ENCODE measurements around the gene SLC5A11.
"Not testable (repeated sequence)": the region's sequence is repeated elsewhere in the genome, so short reads cannot be mapped to it uniquely, and the experiment has no call there.

The SLC5A11 gene, protein sequence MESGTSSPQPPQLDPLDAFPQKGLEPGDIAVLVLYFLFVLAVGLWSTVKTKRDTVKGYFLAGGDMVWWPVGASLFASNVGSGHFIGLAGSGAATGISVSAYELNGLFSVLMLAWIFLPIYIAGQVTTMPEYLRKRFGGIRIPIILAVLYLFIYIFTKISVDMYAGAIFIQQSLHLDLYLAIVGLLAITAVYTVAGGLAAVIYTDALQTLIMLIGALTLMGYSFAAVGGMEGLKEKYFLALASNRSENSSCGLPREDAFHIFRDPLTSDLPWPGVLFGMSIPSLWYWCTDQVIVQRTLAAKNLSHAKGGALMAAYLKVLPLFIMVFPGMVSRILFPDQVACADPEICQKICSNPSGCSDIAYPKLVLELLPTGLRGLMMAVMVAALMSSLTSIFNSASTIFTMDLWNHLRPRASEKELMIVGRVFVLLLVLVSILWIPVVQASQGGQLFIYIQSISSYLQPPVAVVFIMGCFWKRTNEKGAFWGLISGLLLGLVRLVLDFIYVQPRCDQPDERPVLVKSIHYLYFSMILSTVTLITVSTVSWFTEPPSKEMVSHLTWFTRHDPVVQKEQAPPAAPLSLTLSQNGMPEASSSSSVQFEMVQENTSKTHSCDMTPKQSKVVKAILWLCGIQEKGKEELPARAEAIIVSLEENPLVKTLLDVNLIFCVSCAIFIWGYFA

DNA sequence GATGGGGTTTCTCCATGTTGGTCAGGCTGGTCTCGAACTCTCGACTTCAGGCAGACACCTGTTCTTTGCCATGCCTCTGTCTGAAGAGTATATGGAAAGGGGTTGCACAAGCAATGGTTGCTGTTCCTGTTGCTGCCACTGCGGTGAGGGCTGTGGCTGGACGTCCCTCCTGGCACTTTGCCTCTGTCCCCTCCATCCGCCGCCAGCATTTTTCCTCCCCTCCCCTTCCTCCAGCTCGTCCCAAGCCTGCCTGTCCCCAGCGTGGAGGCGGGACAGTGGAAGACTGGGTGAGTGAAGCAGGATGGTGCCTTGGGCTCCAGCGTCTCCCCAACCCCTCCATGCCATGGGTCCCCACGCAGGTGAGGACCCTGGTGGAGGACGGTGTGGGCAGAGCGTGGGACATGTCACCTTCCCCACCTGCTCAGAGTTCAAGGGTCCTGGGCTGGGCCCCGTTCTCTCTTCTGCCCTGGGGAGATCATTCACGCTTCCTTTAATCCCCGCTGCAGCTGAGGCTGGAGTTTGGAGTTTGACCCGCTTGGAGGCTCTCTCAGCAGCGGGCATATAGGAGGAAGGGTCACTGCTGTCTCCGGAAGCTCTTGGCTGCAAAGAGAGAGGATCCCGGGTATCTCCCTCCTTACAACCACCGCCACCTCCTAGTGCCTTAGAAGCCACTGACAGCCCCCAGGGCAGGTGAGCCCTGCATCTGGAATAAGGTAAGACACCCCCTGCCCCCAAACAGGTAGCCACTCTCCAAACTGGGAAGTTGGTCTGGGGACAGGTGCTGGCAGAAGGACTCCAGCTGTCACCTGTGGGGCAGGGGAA lies at the start of gene SLC5A11:
SLC5A11 (plus strand) TSS at position 238 of the 822 bp plus-strand sequence. CDS start 12,681 bp downstream, outside the sequence.
- DNase-seq, result no peak

DNA sequence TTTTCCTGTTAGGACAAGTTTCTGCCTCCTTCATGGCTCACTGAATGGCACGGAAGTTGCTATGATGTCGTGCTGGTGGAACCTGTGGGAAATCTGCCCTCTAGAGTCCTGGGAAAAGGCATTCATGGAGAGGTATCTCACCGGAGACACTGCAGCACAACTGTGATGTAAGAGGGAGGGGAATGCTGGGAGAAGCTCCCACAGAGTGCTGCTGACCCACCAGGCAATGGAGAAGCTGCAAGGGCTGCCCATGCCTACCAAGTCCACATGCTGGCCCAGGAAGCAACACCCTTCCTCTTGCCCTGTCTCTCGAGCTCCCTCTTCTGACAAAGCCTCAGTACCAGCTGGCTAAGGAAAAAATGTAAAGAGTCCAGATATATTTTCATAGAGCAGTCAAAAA lies 45.2 kb upstream of the SLC5A11 start:
- no peak for DNase-seq

DNA sequence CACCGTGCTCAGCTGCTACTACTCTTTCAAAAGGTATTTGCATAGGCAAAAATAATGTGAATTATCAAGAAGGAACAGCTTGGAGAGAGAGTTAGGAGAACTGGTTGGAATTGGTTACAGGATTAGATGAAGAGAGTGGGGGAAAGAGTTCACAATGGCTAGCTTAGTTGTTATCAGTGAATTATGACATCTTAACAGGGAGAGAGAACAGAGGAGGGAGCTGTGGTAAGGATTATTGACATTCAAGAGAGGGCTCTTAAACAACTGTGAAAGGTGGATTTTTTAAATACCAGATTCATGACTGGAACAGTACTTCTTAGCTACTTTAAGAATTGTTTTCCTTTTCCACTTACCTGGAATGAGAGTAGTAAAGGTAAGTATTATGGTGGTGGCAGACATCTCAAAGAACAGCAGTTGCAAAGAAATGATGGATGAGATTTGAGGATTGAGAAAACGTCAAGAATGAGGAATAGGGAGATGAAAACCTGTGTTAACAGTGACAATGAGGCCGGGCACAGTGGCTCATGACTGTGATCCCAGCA lies 43.9 kb upstream of the SLC5A11 start:
- no peak for DNase-seq

DNA sequence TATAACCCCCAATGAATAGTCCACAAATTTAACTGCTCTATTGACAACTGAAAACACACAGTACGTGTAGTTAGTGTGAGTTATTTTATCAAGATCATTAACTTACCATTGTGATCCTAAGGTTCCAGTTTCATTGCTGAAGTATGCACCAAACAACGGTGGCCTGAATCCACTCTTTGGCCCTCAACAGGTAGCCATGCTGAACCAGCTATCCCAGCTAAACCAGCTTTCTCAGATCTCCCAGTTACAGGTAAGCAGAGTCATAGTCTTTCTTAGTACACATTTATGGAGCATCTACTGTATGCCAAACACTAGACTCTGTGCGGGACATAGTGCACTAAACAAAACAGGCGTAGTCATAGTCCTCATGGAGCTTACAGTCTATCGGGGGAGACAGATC lies 40.3 kb upstream of the SLC5A11 start:
- DNase-seq, result no peak

DNA sequence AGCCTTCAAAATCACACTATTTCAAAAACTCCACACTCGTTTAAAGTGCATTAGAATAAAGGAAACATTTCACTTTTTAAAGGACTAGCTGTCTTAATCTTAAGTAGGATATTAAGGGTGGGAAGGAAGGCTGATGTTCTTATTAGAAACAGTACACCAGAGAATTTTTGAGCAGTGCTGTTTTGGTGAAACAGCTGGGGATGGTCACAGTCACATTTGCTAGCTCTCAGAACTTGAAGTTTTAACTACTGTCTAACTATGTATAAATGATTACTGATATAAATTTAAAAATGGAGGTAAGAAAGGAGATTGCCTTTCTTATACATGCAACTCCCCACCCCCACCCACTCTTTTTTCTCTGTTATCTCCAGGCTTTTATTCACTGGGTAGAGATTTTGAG lies 38.5 kb upstream of the SLC5A11 start:
- no peak for DNase-seq

DNA sequence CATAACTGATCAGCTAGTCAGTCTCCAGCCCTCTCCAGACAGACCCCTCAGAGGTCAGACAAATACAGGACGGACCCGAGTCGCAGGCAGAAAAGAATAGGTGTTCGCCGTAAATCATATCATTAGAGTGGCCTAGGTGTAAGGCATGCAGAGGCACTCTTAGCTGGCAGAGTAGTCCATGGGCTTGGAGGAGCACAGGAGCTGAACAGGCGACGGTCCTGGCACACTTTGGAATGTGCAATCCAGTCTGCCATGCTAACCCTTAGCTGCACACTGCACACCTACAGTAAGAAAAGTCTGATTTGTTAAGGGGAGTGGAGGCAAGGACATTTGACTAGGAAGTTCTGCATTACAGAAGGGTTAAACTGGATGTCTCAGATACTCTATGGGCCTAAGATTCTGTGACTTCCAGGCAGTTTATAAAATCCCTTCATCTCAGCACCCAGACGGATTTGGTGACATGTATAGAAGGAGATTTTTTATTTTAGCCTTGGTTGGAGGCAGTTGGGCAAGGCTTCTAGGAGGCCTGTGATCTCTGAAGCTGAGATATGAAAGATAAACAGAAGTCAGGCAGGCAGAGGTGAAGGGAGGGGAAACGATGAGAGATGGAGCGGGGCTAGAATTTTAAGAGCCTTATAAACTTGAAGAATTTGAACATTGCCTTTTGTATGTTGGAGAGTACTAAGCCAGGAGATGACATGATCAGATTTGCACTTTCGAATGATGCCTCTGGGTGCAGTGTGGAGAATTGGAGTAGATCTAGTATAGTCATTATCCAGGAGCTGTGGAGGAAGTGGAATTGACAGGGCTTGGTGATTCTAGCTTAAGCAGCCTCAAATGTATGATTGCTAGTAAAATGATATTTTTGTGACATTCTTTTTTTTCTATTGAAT lies 34.6 kb upstream of the SLC5A11 start:
- no peak for DNase-seq

DNA sequence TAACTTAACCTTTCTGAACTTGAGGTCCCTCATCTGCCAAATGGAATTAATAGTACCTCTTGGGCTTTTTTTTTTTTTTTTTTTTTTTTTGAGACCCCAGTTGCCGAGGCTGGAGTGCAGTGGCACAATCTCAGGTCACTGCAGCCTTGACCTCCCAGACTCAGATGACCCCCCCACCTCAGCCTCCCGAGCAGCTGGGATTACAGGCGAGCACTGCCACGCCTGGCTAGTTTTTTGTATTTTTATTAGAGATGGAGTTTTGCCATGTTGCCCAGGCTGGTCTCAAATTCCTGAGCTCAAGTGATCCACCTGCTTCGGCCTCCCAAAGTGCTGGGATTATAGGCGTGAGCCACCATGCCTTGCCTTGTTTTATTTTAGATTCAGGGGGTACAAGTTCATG lies 33.0 kb upstream of the SLC5A11 start:
- DNase-seq, result not testable (repeated sequence)

DNA sequence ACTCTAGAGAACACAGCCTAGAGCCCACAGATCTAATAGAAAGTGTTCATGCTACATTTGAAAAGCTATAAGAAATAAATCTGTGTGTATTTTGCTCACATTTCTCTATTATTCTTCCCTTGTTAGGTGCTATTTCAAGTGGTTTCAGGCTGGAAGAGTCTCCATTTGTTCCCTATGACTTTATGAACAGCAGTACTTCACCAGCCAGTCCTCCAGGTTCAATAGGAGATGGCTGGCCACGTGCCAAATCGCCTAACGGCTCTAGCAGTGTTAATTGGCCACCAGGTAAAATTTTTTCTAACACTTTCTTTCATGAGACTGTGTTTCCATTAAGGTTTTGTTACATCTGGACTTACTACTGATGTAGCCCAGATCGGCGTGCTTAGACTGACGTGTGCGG lies 30.7 kb upstream of the SLC5A11 start:
- DNase-seq, result no peak

DNA sequence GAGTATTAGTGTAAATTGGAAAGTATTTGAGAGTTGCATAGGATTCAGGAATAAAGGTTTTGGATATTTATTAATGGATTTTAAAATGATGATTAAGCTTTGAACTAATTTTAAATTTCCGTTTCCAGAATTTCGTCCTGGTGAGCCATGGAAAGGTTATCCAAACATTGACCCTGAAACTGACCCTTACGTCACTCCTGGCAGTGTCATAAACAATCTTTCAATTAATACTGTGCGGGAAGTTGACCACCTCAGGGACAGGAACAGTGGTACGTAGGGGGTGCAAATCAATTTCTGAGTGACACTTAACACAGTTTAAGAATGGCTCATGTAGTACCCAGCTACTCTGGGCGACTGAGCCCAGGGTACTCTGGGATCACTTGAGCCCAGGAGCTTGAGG lies 29.1 kb upstream of the SLC5A11 start:
- no peak for DNase-seq

DNA sequence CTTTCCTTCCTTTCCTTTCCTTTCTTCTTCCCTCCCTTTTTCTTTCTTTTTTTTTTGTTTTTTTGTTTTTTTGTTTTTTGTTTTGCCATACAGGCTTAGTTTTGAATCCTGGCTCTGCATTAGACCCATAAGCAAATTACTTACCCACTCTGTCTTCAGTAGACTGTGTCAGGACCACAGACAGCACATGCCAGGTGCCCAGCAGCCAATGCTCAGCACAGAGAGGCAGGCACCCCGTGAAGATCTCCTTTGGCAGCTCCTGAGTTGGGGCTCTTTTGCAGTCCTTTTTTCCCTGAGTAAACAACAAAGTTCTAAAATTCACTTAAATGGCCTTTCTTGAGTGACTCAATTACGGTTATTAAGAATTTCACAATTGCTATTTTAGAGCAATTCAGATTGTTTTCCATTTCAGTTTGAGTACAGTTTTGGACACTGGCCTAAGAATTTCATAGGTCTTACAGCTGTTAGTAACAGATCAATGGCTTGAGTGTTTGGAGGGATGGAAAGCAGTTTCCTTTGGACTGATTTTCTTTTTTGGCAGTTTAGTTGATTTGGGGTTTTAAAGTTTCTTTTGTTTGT lies 26.2 kb upstream of the SLC5A11 start:
- no peak for DNase-seq

DNA sequence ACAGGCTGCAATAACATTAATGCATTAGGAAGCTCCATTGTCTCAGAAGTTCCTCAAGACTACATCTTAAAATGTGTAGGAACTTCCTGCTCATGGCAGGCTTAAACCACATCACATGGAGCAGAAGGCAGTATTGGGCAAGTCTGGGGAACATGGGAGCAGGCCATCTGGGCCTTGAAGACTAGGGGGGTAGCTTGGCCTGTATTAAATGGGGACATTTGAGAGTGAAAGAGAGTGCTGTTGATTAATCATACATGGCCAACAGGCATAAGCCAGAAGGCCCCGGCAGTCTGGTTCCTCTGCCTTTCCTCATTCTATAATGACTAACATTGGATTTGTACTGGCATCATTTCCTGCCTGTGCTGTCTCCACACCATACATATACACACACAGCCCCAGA lies 25.2 kb upstream of the SLC5A11 start:
- no peak for DNase-seq

DNA sequence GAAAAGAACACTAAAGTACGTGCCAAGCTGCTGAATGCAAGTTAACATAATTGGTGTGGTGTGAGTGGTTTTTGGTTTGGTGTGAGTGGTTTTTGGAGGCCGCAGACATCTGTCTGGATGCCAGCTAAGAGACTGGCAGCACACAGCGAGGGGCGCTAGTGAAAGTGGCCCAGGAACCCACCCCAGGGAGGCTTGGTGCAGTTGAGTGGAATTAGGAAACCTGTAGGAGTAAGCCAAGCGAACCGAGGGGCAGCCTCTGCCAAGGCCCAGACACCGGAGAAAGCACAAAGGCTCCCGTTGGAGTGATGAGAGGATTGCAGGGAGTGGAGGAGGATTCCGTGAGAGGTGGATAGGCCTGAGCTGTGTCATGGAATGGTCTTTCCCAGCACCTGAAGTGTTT lies 24.6 kb upstream of the SLC5A11 start:
- DNase-seq, result no peak

DNA sequence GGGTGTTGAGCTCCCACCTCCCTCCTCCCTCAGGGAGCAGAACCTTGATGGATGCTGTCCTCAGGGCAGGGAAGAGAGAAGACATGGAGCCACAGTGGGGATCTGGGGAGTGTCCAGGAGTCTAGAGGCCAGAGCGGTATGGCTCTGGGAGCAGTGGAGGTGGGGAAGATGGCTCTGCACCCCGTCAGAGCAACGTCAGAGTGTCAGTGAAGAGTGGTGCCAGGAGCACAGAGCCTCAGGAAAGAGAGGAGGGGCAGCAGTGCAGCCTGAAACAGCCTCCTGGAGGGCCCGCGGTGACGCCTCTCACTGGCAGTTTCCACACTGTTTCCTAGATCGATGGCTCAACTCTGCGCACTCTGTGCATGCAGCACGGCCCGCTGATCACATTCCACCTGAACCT lies 23.2 kb upstream of the SLC5A11 start:
- no peak for DNase-seq

DNA sequence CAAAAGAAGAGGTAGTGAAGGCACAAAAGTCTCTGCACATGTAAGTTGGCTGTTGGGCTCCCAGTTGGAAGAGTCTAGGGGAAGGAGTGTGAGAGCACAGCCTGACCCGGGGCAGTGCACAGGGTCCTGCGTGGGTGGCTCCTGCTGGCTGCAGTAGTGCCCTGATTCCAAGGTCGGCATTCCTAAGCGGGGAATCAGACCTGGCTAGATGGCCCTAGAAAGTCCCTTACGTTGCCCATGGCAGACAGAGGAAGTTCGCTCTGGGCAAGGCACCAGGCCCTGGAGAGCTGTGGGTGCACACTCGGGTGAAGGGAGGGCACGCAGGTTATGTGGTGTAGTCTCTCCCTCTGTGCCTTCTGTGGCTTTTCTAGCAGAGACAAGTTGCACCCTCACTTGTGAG lies 22.8 kb upstream of the SLC5A11 start:
- DNase-seq, result no peak

DNA sequence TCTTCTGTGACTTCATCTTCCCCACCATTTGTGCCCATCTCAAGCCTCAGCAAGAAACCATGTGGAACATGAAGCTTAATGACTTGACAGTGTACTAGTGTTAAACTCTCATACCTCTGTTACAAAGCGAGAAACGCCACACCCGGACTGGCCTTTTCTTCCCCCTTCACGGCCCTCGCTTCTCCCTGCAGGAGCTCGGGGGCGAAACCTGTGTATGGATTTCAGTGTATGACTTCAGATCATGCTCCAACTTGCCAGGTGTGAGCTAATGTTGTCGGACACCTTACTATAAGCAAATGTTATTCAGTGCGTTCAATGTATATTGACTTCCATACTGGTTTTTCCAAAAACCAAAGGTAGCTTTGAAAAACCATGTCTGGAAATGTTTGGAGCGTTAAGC lies 20.1 kb upstream of the SLC5A11 start:
- peak; percentile 53 for DNase-seq

DNA sequence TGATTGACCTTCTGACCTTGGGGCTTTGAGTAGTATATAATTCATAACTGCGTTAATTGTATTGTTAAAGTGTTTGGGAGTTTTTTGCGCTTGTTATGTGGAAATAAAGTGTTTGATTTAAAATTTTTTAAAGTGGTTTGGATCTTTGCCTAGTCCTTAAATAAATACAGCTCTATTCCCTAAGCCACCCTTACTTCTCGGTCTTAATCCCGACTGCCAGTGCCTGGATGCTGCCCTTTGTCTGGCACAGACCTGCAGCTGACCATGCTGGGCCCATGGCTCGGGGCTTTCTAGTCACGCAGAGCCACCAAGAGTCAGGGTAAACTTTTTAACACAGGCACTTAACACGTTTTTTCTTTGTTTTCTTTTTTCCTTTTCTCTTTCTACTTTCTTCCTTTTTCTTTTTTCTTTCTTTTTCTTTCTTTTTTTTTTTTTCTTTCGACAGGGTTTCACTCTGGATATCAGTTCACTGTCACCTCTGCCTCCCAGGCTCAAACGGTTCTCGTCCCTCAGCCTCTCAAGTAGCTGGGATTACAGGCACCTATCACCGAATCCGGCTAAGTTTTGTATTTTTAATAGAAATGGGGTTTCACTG lies 19.6 kb upstream of the SLC5A11 start:
- DNase-seq, result peak; percentile 13

DNA sequence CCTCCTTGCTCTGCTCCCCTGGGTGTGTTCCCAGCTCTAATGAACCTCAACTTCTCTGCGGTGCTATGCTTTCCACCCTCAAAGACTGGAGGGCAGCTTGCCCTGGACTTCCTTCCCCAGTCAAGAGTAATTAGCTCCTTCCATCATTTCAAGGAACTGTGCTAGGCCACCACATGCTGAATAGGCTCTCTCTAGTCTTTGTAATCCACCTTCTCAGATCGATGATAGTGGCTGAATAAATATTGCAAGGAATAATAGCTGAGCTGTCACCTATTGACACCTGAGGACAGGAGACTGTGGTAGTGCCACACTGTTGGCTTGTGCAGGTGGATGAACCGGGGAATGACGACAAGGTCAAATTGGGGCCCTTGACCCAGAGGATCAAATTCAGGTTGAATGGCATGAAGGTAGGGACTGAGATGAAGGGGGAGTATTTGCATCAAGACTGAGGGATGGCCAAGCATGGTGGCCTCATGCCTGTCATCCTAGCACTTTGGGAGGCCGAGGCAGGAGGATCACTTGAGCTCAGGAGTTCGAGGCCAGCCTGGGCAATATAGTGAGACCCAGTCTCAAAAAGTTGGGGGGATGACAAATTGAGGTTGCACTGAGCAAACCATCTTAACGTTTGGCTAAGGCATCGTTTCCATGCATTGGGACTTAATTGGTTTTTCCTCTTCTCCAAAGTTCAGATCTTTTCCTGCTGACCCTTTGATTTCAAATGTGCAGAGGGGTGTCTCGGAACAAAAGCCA lies 18.8 kb upstream of the SLC5A11 start:
- peak; percentile 21 for DNase-seq

DNA sequence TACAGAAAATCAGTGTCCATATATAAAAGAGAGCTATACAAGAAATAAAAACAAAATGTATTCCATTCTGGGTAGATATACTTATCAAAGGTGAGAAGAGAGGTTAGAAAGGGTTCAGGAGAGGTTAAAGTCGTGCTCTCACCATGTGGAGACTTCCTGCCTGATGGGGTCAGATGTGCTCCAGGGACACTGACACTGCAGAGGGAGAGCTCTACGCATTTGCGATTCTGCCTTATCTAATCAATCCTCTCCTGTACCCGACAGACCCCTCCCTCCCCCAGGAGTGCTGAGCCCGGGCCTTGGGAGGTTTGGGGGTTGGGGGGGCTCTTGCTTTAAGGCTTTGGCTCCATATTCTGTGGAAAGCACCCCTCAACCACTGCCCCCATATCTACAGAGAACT lies 16.6 kb upstream of the SLC5A11 start:
- DNase-seq, result no peak

DNA sequence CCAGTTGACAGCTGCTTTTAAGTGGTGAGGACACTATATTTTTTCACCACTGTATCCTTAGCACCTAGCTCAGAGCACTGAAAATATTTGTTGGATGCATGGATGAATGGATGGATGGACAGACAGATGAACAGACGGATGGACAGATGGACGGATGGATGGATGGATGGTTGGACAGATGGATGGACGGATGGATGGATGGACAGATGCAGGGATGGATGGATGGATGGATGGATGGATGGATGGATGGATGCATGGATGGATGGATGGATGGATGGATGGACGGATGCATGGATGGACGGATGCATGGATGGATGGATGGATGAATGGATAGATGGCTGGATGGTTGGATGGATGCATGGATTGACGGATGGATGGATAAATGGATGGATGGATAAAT lies 12.4 kb upstream of the SLC5A11 start:
- no peak for DNase-seq

DNA sequence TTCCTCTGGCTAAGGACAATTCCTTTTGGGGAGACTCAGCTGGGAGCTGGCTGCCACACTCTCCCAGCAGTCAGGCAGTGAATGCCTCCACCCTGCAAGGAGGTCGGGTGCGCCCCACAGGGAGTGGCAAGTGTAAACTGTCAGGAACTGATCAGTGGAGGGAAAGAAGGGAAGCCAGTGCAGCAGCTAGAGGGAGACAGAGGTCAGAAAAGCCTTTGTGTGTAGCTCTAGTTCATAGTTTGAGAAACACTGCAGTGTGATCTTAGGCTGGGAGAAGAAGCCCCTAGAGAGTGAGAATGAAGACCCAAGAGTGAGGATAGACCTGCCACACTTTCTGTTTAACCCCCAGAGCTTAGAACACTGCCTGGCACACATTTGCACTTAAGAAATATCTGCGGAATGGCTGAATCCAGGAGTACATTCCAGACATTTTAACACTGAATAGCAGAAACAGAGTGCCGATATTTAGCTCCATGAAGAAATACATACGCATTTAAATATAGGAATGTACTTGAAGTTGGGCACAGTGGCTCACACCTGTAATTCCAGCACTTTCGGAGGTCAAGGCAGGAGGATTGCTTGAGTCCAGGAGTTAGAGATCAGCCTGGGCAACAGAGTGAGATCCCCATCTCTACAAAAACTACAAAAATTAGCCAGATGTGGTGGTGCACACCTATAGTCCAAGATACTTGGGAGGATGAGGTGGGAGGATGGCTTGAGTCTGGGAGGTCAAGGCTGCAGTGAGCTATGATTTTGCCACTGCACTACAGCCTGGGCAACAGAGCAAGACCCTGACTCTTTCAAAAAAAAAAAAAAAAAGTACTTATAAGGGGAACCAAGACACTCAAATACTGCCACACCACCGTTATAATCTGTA lies 11.1 kb upstream of the SLC5A11 start:
- no peak for DNase-seq
